GM21423 (cell line): ENCODE measurements around the gene DACH2.

Experiments used
- ATAC-seq: cut with Tn5 transposase; IDR thresholded peaks from one replicate; pipeline ENCODE4 v1.9.1; 2021; ENCODE audit warnings: mild to moderate bottlenecking, moderate library complexity; ENCODE audit not compliant: unreplicated experiment

DACH2 gene

GRCh38 chrX:86747091-86747490 is 598.8 kb downstream of the DACH2 start:
- ATAC-seq = no peak

GRCh38 chrX:86805241-86805640 is 657.0 kb downstream of the DACH2 start:
- no peak for ATAC-seq

- ATAC-seq = no peak
These were observed 658.5 kb downstream of the DACH2 start for GRCh38 chrX:86806786-86807185.

- ATAC-seq = no peak
These were observed 661.4 kb downstream of the DACH2 start for GRCh38 chrX:86809651-86810050.

GRCh38 chrX:86829786-86830185 is 681.5 kb downstream of the DACH2 start:
- no peak for ATAC-seq

- no peak for ATAC-seq
These were observed 682.4 kb downstream of the DACH2 start for GRCh38 chrX:86830685-86831084.

GRCh38 chrX:86845101-86845500 is 696.9 kb downstream of the DACH2 start:
- ATAC-seq = no peak
